HepG2 (cell line): Measurements from ENCODE around the gene ARHGEF1. TPM values are rescaled to one million over a fixed set of nuclear protein-coding genes. Genes with fewer than 3 reads are reported as not detected.

Experiments used
- ATAC-seq: fragments of 200-7000 bp; cut with Tn5 transposase; 3 replicates; pipeline ENCODE4 v1.9.1; 2020; ENCODE audit warnings: mild to moderate bottlenecking, moderate library complexity
- BruUV-seq: library from RNA; stranded (reverse); fragments of 400-500 nt; replicated peaks from 2 replicates; lab custom pipeline; 2021; lab: Mats Ljungman, UMichigan
- CTCF ChIA-PET: fragments of 300-600 bp; formaldehyde crosslinking; extraction: SDS; loops from one replicate; lab custom pipeline; 2021; ENCODE audit warnings: low total read pairs, inconsistent platforms, low intra/inter-chr PET ratio; lab: Yijun Ruan, JAX
- POLR2A ChIA-PET: fragments of 350-600 bp; sonication (Branson Sonifier 250); formaldehyde crosslinking; loops from one replicate; lab custom pipeline; 2020; ENCODE audit warnings: antibody characterized with exemption, inconsistent platforms; lab: Yijun Ruan, JAX
- DNase-seq: peaks from one replicate; pipeline ENCODE4 v3.0.0-alpha.2; 2015; ENCODE audit warnings: low spot score
- FAIRE-seq: peaks from 3 replicates; lab custom pipeline; 2011; peaks lifted over from hg19 to GRCh38; lab: Jason Lieb, UNC
- H2AFZ ChIP-seq: one replicate; pipeline ENCODE4 v1.6.1; 2011; ENCODE audit warnings: low read length, inconsistent platforms
- H3K27ac ChIP-seq: fragments of 300-600 bp; 3 replicates; pipeline ENCODE4 v1.8.0; 2011; ENCODE audit warnings: mixed run types, mild to moderate bottlenecking, mixed read lengths, low read length, inconsistent platforms; ENCODE audit not compliant: insufficient read depth; ENCODE audit errors: extremely low read length
- H3K27me3 ChIP-seq, 2 experiments: fragments of 200-600 bp in 1 of 2; 2 replicates in 1 of 2; 3 replicates in 1 of 2; pipeline versions ENCODE4 v1.6.0 to v1.8.0; 2011; ENCODE audit warnings: low read length in 2 of 2, mild to moderate bottlenecking in 2 of 2, moderate library complexity in 2 of 2, inconsistent platforms in 1 of 2; ENCODE audit not compliant: insufficient read depth in 2 of 2, control insufficient read depth in 1 of 2
- H3K36me3 ChIP-seq, 2 experiments: fragments of 200-600 bp in 1 of 2; replicated peaks in 1 of 2; 2 replicates in 1 of 2; 3 replicates in 1 of 2; pipeline versions ENCODE4 v1.5.1 to v1.8.0; 2011; ENCODE audit warnings: low read length in 2 of 2, inconsistent platforms in 1 of 2; ENCODE audit not compliant: insufficient read depth in 2 of 2, control insufficient read depth in 1 of 2
- H3K4me1 ChIP-seq: 2 replicates; pipeline ENCODE4 v1.5.1; 2012; ENCODE audit warnings: low read length, inconsistent platforms; ENCODE audit not compliant: insufficient read depth
- H3K4me2 ChIP-seq: 2 replicates; pipeline ENCODE4 v1.6.0; 2011; ENCODE audit warnings: low read depth, low read length, inconsistent platforms
- H3K4me3 ChIP-seq, 3 experiments: fragments of 200-600 bp in 1 of 3; sonication (generic), shearing (Covaris generic) in 1 of 3; replicated peaks in 1 of 3; 2 replicates each; pipeline ENCODE4 v1.5.1; 2011 to 2016; ENCODE audit warnings: low read length in 3 of 3, inconsistent platforms in 2 of 3, low read depth in 2 of 3, mild to moderate bottlenecking in 2 of 3, control low read depth in 1 of 3, mixed read lengths in 1 of 3; ENCODE audit not compliant: insufficient read depth in 1 of 3
- H3K79me2 ChIP-seq: one replicate; pipeline ENCODE4 v1.6.1; 2011; ENCODE audit warnings: low read length, inconsistent platforms; ENCODE audit not compliant: insufficient read depth
- H3K9ac ChIP-seq: 2 replicates; pipeline ENCODE4 v1.6.0; 2011; ENCODE audit warnings: mild to moderate bottlenecking, low read depth, low read length, inconsistent platforms; ENCODE audit not compliant: insufficient read depth
- H3K9me3 ChIP-seq: 2 replicates; pipeline ENCODE4 v1.5.1; 2012; ENCODE audit warnings: mild to moderate bottlenecking, low read length
- H4K20me1 ChIP-seq: 2 replicates; pipeline ENCODE4 v1.6.0; 2011; ENCODE audit warnings: inconsistent platforms, mild to moderate bottlenecking, low read length, moderate library complexity; ENCODE audit not compliant: insufficient read depth
- ATM ChIP-seq: fragments of 450-650 bp; IDR thresholded peaks from 2 replicates; pipeline ENCODE4 v1.7.1; 2017; ENCODE audit warnings: mild to moderate bottlenecking, borderline replicate concordance
- CBX1 ChIP-seq: IDR thresholded peaks from one replicate; pipeline ENCODE4 v1.6.1; 2016; ENCODE audit warnings: antibody characterized with exemption, low read depth
- CBX5 ChIP-seq: sonication (generic); formaldehyde crosslinking; IDR thresholded peaks from 2 replicates; pipeline ENCODE4 v1.4.0; 2020; ENCODE audit warnings: missing genetic modification reagents, borderline replicate concordance
- FOSL2 ChIP-seq: sonication (generic); formaldehyde crosslinking; IDR thresholded peaks from 2 replicates; pipeline ENCODE4 v1.4.0; 2020; ENCODE audit warnings: missing genetic modification reagents
- FOXA1 ChIP-seq, 2 experiments: fragments of 450-650 bp in 1 of 2; sonication (generic) in 1 of 2; formaldehyde crosslinking in 1 of 2; IDR thresholded peaks; 2 replicates each; pipeline versions ENCODE4 v1.4.0 to v1.6.1; 2016 to 2020; ENCODE audit warnings: missing genetic modification reagents in 1 of 2
- FOXA3 ChIP-seq: IDR thresholded peaks from 2 replicates; pipeline ENCODE4 v1.6.1; 2016; ENCODE audit warnings: missing genetic modification reagents, missing compliant biosample characterization
- GABPB1 ChIP-seq: IDR thresholded peaks from 2 replicates; pipeline ENCODE4 v1.6.1; 2016; ENCODE audit warnings: mild to moderate bottlenecking, missing genetic modification reagents, moderate library complexity, missing compliant biosample characterization
- KLF11 ChIP-seq: IDR thresholded peaks from 2 replicates; pipeline ENCODE4 v1.6.1; 2016; ENCODE audit warnings: missing compliant biosample characterization
- MIXL1 ChIP-seq: IDR thresholded peaks from 2 replicates; pipeline ENCODE4 v1.6.1; 2016
- SALL2 ChIP-seq: sonication (generic); formaldehyde crosslinking; IDR thresholded peaks from 2 replicates; pipeline ENCODE4 v1.8.1; 2023; ENCODE audit warnings: mild to moderate bottlenecking, missing genetic modification reagents, inconsistent platforms
- TBL1XR1 ChIP-seq: fragments of 150-350 bp; IDR thresholded peaks from 2 replicates; pipeline ENCODE4 v1.6.1; 2014; ENCODE audit warnings: borderline replicate concordance, low read length; ENCODE audit not compliant: partially characterized antibody
- ZC3H13 ChIP-seq: sonication (generic); formaldehyde crosslinking; IDR thresholded peaks from 2 replicates; pipeline ENCODE4 v1.8.1; 2023; ENCODE audit warnings: mild to moderate bottlenecking, missing genetic modification reagents, moderate library complexity
- ZNF234 ChIP-seq: sonication (generic); formaldehyde crosslinking; conservative IDR thresholded peaks from 2 replicates; pipeline ENCODE4 v1.5.1; 2020; ENCODE audit warnings: mild to moderate bottlenecking, missing genetic modification reagents
- ZNF3 ChIP-seq: IDR thresholded peaks from 2 replicates; pipeline ENCODE4 v1.7.0; 2017; ENCODE audit warnings: inconsistent platforms
- ZNF556 ChIP-seq: sonication (generic); formaldehyde crosslinking; IDR thresholded peaks from 2 replicates; pipeline ENCODE4 v1.4.0; 2020; ENCODE audit warnings: mild to moderate bottlenecking, missing genetic modification reagents, borderline replicate concordance
- ZNF776 ChIP-seq: sonication (generic); formaldehyde crosslinking; IDR thresholded peaks from 2 replicates; pipeline ENCODE4 v1.4.0; 2020; ENCODE audit warnings: mild to moderate bottlenecking, missing genetic modification reagents
- ZNF788 ChIP-seq: sonication (generic); formaldehyde crosslinking; IDR thresholded peaks from 2 replicates; pipeline ENCODE4 v1.5.0; 2020; ENCODE audit warnings: mild to moderate bottlenecking, missing genetic modification reagents, borderline replicate concordance
- WGBS: methylation state at CpG from one replicate; pipeline ENCODE4 v1.1.6; 2017; ENCODE audit warnings: low lambda C conversion rate; 5-methylcytosine and 5-hydroxymethylcytosine counted together
- in situ Hi-C: cut with HindIII; loops from 2 replicates; pipeline ENCODE4 v1.10.0; 2017; ENCODE audit warnings: low pct_unique_long_range_greater_than_20kb; ENCODE audit not compliant: extremely low pct_ligation_motif_present
- intact Hi-C: fragments of 100-400 bp; cut with micrococcal nuclease; formaldehyde crosslinking; loops from one replicate; pipeline ENCODE4 v1.10.0; 2022; ENCODE audit not compliant: unreplicated experiment
- polyA plus RNA-seq, 8 experiments: library from polyadenylated mRNA; depleted of rRNA in 3 of 8; stranded (reverse) in 7 of 8; unstranded in 1 of 8; fragments of >200 nt; fragmentation: Illumina TruSeq in 4 of 8; extraction: Trizol in 4 of 8; gene quantifications; 2 replicates each; pipeline versions ENCODE4 v1.2.1 to v1.2.3, GENCODE V29; 2011 to 2016; ENCODE audit warnings: low read depth in 4 of 8, missing spikeins in 1 of 8, mixed read lengths in 1 of 8; ENCODE audit not compliant: insufficient read depth in 1 of 8
- total RNA-seq, 5 experiments: library from RNA; depleted of rRNA; stranded (reverse); fragments of >200 nt; fragmentation: Illumina TruSeq; extraction: Trizol; gene quantifications; 2 replicates each; pipeline ENCODE4 v1.2.3, GENCODE V29; 2016; ENCODE audit warnings: low read depth in 1 of 5
- TF ChIP-seq, protein P1 (sequence below): sonication (generic); formaldehyde crosslinking; IDR thresholded peaks from 2 replicates; pipeline ENCODE4 v1.5.0; 2020; ENCODE audit warnings: mild to moderate bottlenecking, low read depth, missing genetic modification reagents, borderline replicate concordance
- TF ChIP-seq, protein P2 (sequence below): sonication (generic); formaldehyde crosslinking; IDR thresholded peaks from 2 replicates; pipeline ENCODE4 v1.9.0; 2021; ENCODE audit warnings: missing genetic modification reagents, mild to moderate bottlenecking, borderline replicate concordance
- TF ChIP-seq, protein P3 (sequence below): IDR thresholded peaks from 2 replicates; pipeline ENCODE4 v1.6.1; 2018; ENCODE audit warnings: missing genetic modification reagents
- TF ChIP-seq, protein P4 (sequence below): sonication (generic); formaldehyde crosslinking; conservative IDR thresholded peaks from 2 replicates; pipeline ENCODE4 v1.5.0; 2020; ENCODE audit warnings: missing genetic modification reagents

The ARHGEF1 gene
- total and polyA plus RNA-seq, 2 of the 13 experiments (the other 11 are each of a cell fraction or from before 2014, with no cell fraction given), result 33.7 to 34.7 TPM

DNA sequence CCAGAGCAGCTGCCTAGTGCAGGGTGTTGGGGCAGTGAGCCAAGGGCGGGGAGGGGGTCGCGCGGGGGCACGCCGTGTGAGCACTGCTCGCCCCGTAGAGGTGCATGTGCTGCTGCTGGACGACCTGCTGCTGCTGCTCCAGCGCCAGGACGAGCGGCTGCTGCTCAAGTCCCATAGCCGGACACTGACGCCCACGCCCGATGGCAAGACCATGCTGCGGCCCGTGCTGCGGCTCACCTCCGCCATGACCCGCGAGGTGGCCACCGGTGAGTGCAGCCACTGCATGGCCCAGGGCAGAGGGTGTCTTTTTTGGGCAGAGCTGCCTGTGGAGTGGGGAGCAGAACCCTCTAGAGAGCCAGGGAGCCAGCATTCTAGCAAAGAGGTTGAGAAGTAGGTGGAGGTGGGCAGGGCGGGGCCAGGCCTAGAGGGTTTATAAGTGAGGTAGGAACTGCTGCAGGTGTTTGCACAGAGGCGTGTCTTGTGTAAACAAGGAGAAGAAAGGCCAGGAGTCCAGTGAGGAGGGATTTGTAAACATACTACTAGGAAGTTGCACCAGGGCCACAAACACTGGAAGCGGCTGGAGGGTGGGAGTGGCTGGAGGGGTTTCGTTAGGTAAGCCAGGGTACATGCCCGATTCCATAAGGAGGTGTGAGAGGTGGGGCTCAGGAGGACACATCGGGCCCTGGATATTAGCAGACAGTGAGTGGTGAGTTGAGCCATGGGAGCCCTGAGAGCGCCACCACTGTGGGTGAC is 21.3 kb downstream of the ARHGEF1 start:
- ATAC-seq (peak; percentile 79), FAIRE-seq (peak; percentile 92), DNase-seq (peak; percentile 92)
- ChIA-PET POLR2A (no interaction called here), CTCF (interaction anchor here (0.6 kb wide), 1 partner anchor 16 kb away, joined by 3 read pairs; no protein-coding TSS in a partner anchor)
- H3K4me1 ChIP-seq, result peaks cover 24% of the 10 kb centered on the region
- intact Hi-C loops, result no loop called here
- peak overlapping the region in 1 of 3 experiments; percentile 31; a peak in 1 of 6 replicates for H3K4me3 ChIP-seq
- in situ Hi-C loops, result no loop called here
- peak overlapping the region; percentile 61 for H3K4me2 ChIP-seq
- no TSS peak for BruUV-seq
- H3K9ac ChIP-seq, result no peak overlapping the region
- H3K79me2 ChIP-seq, result no peaks in the 10 kb centered on the region
- H3K36me3 ChIP-seq, result peaks cover 27 to 53% of the 10 kb centered on the region in 2 experiments; a peak in 4 of 5 replicates
- H3K9me3 ChIP-seq, result no peaks in the 10 kb centered on the region
- 12% methylated on average over 7 of the region's 30 CpGs for WGBS
- no peak overlapping the region for H2AFZ ChIP-seq
- H3K27ac ChIP-seq, result peak overlapping the region; percentile 15
- 0 out of 2 replicates have a peak, but pooled peaks cover 3% of the 10 kb centered on the region for H4K20me1 ChIP-seq
- H3K27me3 ChIP-seq, result no peaks in the 10 kb centered on the region
- TF ChIP-seq ZNF556 (CRISPR knock-in tag), result 0 out of 2 replicates have a peak, but pooled peaks have one; percentile 31
- TF ChIP-seq, protein P1, sequence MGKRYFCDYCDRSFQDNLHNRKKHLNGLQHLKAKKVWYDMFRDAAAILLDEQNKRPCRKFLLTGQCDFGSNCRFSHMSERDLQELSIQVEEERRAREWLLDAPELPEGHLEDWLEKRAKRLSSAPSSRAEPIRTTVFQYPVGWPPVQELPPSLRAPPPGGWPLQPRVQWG, result no peak
- TF ChIP-seq, protein P2, sequence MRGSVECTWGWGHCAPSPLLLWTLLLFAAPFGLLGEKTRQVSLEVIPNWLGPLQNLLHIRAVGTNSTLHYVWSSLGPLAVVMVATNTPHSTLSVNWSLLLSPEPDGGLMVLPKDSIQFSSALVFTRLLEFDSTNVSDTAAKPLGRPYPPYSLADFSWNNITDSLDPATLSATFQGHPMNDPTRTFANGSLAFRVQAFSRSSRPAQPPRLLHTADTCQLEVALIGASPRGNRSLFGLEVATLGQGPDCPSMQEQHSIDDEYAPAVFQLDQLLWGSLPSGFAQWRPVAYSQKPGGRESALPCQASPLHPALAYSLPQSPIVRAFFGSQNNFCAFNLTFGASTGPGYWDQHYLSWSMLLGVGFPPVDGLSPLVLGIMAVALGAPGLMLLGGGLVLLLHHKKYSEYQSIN, result no peak
- TF ChIP-seq, protein P3, sequence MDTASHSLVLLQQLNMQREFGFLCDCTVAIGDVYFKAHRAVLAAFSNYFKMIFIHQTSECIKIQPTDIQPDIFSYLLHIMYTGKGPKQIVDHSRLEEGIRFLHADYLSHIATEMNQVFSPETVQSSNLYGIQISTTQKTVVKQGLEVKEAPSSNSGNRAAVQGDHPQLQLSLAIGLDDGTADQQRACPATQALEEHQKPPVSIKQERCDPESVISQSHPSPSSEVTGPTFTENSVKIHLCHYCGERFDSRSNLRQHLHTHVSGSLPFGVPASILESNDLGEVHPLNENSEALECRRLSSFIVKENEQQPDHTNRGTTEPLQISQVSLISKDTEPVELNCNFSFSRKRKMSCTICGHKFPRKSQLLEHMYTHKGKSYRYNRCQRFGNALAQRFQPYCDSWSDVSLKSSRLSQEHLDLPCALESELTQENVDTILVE (CRISPR knock-in tag), result 0 out of 2 replicates have a peak, but pooled peaks have one; percentile 43
- TF ChIP-seq KLF11 (CRISPR knock-in tag), result no peak
- TF ChIP-seq ZNF3 (CRISPR knock-in tag), result no peak
- TF ChIP-seq ZNF776 (CRISPR knock-in tag), result no peak
- TF ChIP-seq CBX5 (CRISPR knock-in tag), result peak; percentile 21; the same call in 1 of the 2 replicates
- TF ChIP-seq GABPB1 (CRISPR knock-in tag), result peak; percentile 46
- TF ChIP-seq SALL2 (CRISPR knock-in tag), result 0 out of 2 replicates have a peak, but pooled peaks have one; percentile 32
- TF ChIP-seq ZNF234 (CRISPR knock-in tag), result no peak
- peak; percentile 51 for TF ChIP-seq FOSL2 (CRISPR knock-in tag)
- peak; percentile 99 for TF ChIP-seq FOXA3
- TF ChIP-seq ATM, result no peak
- no peak for TF ChIP-seq MIXL1 (CRISPR knock-in tag)
- TF ChIP-seq, protein P4, sequence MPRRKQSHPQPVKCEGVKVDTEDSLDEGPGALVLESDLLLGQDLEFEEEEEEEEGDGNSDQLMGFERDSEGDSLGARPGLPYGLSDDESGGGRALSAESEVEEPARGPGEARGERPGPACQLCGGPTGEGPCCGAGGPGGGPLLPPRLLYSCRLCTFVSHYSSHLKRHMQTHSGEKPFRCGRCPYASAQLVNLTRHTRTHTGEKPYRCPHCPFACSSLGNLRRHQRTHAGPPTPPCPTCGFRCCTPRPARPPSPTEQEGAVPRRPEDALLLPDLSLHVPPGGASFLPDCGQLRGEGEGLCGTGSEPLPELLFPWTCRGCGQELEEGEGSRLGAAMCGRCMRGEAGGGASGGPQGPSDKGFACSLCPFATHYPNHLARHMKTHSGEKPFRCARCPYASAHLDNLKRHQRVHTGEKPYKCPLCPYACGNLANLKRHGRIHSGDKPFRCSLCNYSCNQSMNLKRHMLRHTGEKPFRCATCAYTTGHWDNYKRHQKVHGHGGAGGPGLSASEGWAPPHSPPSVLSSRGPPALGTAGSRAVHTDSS (CRISPR knock-in tag), result no peak
- TF ChIP-seq TBL1XR1, result no peak
- peak; percentile 19; the same call in 1 of the 2 replicates for TF ChIP-seq ZNF788
- 0 out of 2 replicates have a peak, but pooled peaks have one; percentile 34 for TF ChIP-seq ZC3H13
- TF ChIP-seq FOXA1 (IDR thresholded peaks at IDR 0.05), result peak; percentile 93
- peak; percentile 99 for TF ChIP-seq FOXA1 (CRISPR knock-in tag; IDR thresholded peaks at IDR 0.05)
- no peak for TF ChIP-seq CBX1
